NCI-H345 treated with DMSO at 0.1 percent for 48 hours (cell line): ENCODE results near the gene PDCD2L.
"Not testable (repeated sequence)": the region's sequence is repeated elsewhere in the genome, so short reads cannot be mapped to it uniquely, and the experiment has no call there.

Source experiments
- DNase-seq: peaks from one replicate; lab custom pipeline; 2025; ENCODE audit not compliant: unreplicated experiment; lab: John Stamatoyannopoulos, UW

The PDCD2L gene

GRCh38 chr19:34409189-34410164 is 5.3 kb downstream of the PDCD2L start:
- no peak for DNase-seq

GRCh38 chr19:34411216-34411615 is 7.0 kb downstream of the PDCD2L start:
- no peak for DNase-seq

- no peak for DNase-seq
These were observed 11.9 kb downstream of the PDCD2L start for GRCh38 chr19:34416021-34416545.

- DNase-seq: no peak
These were observed 14.1 kb downstream of the PDCD2L start for GRCh38 chr19:34418300-34418699.

- no peak for DNase-seq
These were observed 22.0 kb downstream of the PDCD2L start for GRCh38 chr19:34426096-34426661.

GRCh38 chr19:34428549-34429285 is 24.5 kb downstream of the PDCD2L start:
- no peak for DNase-seq

- DNase-seq: no peak
These were observed 25.4 kb downstream of the PDCD2L start for GRCh38 chr19:34429553-34429952.

GRCh38 chr19:34430738-34431625 is 26.8 kb downstream of the PDCD2L start:
- peak; percentile 21 for DNase-seq

GRCh38 chr19:34431681-34432402 is 27.6 kb downstream of the PDCD2L start:
- DNase-seq: no peak

GRCh38 chr19:34432797-34433196 is 28.6 kb downstream of the PDCD2L start:
- DNase-seq: no peak

GRCh38 chr19:34436716-34437115 is 32.5 kb downstream of the PDCD2L start:
- DNase-seq: no peak

GRCh38 chr19:34448191-34448590 is 44.0 kb downstream of the PDCD2L start:
- no peak for DNase-seq

- no peak for DNase-seq
These were observed 48.5 kb downstream of the PDCD2L start for GRCh38 chr19:34452723-34453122.

GRCh38 chr19:34454091-34454490 is 49.9 kb downstream of the PDCD2L start:
- no peak for DNase-seq

GRCh38 chr19:34454685-34455084 is 50.5 kb downstream of the PDCD2L start:
- no peak for DNase-seq

- not testable (repeated sequence) for DNase-seq
These were observed 51.7 kb downstream of the PDCD2L start for GRCh38 chr19:34455783-34456480.

GRCh38 chr19:34457446-34457845 is 53.2 kb downstream of the PDCD2L start:
- DNase-seq: no peak

- no peak for DNase-seq
These were observed 54.5 kb downstream of the PDCD2L start for GRCh38 chr19:34458677-34459076.

GRCh38 chr19:34459614-34460013 is 55.4 kb downstream of the PDCD2L start:
- DNase-seq: no peak
